Stimulated activated CD8-positive, alpha-beta memory T cell treated with anti-CD3 and anti-CD28 coated beads, Interleukin-4, amount 100 ng/mL, for 48 hours (primary cell): ENCODE measurements around the gene CLDN20.
"Not testable (repeated sequence)": the region's sequence is repeated elsewhere in the genome, so short reads cannot be mapped to it uniquely, and the experiment has no call there.

Experiments used
- DNase-seq: peaks from one replicate; pipeline ENCODE4 v3.0.0-alpha.2; 2020

Gene CLDN20, protein sequence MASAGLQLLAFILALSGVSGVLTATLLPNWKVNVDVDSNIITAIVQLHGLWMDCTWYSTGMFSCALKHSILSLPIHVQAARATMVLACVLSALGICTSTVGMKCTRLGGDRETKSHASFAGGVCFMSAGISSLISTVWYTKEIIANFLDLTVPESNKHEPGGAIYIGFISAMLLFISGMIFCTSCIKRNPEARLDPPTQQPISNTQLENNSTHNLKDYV

DNA sequence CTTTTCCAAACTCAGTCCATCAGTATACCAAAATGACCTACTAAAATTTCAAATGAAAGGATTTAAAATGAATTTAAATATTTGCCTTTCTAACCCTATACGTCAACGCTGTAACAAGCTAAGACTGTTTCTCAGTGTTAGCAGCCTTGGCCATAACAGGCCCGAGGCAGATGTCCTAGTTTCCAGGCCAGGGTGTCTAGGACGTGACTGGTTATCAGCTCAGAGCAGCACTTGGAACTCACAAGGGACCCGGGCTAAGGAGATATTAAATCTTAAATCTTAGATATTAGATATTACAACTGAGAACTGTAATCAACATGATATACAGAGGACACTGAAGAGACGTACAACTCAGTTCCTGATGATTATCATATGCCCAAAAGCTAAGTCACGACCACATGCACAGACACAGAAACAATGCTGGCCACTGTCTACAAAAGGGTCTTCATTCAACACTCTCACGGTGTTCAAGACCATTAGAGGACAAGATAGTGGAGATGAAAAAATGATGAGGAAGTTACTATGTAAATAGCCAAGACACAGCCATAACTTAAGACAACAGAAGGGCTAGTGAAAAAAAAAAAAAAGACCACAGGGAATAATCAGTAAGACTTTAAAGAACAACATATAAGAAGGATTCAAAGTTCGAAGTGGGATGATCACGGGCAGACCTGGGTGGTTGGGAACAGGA, at the start of gene CLDN20:
Gene CLDN20, plus strand, starts transcription at position 641 of the 691 bp plus-strand sequence. CDS start 11,707 bp downstream, outside the sequence.
- no peak for DNase-seq

DNA sequence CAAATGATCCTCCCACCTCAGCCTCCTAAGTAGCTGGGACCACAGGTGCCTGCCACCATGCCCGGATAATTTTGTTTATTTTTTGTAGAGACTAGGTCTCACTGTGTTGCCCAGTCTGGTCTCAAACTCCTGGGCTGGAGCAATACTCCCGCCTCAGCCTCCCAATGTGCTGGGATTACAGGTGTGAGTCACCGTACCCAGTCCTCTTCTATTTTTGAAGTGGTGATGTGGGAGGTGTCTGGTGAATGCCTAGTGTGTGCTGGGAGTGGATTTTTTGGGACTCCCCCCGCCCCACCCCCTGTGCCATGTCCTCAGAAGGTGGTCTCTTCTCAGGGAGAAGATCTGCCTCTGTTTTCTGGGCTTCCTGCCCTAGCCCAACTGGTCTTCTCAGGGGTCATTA, 47.9 kb upstream of the CLDN20 start:
- DNase-seq = no peak

DNA sequence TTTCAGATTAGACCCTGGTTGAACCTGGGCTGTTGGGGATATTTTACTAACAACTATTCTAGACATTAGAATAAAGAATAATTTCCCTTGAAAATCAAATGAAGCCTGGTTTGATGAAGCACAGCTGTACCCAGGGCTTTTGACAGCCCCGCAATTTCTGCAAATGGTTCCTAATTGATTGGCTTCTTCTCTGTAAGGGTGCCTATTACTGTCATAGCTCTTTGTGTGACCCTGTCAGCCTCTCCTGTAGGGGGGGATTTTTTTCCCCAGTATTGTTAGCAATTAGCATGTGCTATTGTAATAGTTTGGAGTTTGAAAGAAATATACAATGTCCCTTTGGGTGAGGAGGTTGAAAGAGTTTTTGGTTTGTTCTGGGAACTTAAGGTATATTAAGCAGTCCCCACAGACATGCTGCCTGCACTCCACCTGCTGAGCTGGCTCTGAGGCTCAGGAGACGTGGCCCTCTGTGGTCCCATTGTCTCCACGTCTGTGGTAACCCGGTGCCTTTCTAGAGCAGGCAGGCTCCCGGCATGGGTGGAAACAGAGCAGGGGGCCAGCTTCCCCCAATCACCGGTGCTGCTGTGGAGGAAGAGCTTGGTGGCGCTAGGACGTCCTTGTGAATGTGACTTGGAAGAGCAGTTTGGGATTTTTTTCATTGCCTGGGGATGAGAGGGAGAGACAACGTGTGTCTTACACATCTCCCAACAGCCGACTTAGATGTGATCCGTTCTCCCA, 47.3 kb upstream of the CLDN20 start:
- no peak for DNase-seq

DNA sequence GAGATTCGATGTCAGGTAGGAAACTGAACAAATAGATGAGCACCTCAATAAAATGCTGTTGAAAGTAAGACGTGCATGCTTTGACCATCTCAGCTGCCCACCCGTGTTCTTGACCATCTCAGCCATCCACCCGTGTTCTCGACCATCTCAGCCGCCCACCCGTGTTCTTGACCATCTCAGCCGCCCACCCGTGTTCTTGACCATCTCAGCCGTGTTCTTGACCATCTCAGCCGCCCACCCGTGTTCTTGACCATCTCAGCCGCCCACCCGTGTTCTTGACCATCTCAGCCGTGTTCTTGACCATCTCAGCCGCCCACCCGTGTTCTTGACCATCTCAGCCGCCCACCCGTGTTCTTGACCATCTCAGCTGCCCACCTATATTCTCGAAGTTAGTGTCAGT, 45.1 kb upstream of the CLDN20 start:
- not testable (repeated sequence) for DNase-seq

DNA sequence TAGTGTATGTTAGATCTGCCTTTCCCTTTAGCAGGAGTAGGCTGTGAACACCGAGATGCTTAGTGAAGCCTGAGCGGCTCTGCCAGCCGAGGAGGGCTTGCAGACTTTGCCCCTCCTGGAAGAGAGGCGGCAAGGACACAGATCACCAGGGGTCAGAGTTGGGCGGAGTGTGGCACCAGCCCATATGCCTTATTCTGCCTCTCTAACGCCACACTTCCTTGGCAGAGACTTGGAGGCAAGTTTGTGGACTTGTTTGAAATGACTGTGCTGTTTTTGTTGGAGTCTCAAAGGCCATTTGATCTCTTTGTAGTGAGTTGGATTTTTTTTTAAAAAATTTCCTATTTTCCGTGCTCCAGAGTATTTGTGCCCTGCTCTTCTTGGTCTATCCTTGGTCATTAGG, 44.5 kb upstream of the CLDN20 start:
- no peak for DNase-seq

DNA sequence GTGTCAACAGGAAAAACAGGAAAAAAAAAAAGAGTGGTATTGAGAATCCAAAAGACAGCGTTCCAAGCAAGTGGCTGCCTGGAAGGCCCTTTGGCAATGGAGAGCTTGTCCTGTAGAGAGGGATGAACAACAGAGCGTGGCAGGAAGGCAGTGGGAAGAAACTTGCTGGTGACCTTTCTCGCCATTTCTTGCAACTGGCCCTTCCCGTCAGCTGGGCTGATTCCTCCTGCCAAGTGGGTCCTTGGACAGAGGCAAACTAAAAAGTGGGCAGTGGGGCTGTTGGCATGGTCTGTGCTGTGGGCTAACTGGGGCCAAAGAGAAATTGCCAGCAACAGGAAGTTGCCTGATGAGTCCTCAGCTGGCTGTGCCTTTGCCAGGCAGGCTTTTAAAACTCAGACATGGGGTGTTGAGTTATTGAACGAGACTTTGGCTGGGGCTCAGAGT, 43.9 kb upstream of the CLDN20 start:
- no peak for DNase-seq

DNA sequence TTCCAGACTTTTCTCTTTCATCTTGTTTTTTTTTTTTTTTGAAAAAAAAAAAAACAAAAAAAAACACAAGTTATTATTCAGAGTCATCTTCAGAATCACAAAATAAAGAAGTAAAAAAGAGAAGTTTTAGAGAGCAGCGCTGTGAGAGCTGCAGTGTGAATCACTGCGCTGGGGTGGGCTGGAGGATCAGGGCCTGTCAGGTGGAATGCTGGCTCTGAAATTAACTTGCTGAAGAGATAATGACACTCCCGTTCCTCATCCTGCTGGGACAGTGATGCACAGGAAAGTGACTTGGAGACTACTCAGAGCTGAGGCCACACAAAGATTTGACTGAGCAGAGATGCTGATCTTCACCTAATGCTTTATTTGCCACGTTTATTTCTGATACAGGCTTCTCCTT, 42.7 kb upstream of the CLDN20 start:
- DNase-seq = no peak

DNA sequence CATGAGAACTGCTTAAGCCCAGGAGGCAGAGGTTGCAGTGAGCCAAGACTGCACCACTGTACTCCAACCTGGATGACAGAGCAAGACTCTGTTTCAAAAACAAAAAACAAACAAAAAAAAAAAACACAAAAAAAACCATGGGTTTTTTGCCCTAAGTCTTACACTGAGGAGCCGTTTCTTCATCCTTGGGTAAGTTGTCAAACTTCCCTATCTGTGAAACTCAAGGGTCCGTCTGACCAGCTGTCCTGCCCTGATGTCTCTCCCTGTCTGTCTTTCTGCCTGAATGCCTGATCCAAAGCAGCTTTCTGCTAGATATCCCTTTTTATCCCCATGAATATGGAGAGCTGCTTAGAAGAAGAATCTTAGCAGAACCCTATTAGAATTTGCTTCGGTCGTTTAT, 41.3 kb upstream of the CLDN20 start:
- DNase-seq = no peak

DNA sequence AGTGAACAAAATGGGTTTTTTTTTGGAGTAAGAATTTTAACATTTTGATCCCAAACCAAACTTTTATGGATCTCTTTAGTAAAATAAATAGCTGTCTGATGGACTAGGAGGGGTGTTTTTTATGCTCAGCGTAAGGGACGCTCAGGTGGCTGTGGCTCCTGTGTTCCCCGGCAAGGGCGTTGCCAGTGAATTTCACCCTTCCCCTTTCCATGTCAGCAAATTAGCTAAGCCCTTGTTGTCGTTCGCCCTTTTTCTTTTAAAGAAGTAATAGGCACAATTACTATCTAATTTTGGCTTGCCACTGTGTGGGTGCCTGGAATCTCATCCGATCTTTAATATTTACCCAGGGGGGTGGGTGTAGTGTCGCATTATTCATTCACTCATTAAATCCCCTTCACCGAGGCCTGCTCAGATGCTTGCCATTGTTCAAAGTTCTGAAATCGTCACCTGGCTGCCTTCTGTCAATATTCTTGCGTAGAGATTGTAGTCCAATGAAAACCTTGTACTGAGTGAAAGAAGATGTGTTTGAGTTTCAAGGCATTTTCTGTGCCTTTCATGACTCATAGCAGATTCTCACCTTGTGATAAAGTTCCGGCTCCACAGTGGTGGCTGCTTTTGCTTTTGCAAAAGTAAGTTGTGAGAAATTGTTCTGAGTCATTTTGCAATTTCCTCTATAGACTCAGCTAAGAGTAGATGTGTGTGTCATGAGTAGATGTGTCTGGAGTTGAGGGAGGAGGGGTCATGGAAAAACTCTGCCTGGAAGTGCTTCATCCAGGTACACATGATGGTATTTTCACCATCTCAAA, 40.0 kb upstream of the CLDN20 start:
- peak; percentile 62 for DNase-seq

DNA sequence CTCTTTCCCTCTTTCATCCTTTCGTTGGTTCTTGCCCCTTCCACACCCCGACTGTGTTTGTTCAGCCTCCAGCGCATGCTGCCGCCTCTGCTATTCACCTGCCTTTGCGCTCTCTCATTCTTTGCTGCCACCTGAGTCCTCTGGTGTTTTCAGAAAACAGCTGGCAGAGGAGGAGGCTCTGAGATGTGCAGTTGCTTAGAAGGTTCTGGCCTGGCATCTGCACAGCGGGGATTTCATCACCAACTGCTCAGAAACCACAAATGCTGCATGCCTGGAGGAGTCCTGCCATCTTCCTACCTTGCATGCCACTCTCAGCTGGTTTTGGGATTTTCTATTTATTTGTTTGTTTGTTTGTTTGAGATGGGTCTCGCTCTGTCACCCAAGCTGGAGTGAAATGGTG, 39.2 kb upstream of the CLDN20 start:
- DNase-seq = no peak

DNA sequence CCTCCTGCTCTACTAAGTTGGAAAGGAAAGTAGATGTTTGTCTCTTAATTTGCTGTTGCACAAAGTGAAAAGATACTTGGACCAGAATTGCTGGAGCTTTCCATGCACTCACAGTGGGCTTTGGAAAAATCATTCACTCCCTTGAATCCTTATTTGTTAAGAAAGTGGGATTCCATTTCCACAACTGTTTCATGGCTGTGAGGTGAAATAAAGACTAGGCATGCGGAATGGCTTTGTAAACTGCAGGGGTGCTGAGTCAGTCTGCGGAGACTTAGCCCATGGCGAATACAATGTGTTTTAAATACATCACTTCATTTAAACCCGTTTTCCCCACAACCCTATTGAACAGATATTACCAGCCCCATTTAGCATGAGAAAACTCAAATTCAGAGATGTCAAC, 36.8 kb upstream of the CLDN20 start:
- DNase-seq = no peak

DNA sequence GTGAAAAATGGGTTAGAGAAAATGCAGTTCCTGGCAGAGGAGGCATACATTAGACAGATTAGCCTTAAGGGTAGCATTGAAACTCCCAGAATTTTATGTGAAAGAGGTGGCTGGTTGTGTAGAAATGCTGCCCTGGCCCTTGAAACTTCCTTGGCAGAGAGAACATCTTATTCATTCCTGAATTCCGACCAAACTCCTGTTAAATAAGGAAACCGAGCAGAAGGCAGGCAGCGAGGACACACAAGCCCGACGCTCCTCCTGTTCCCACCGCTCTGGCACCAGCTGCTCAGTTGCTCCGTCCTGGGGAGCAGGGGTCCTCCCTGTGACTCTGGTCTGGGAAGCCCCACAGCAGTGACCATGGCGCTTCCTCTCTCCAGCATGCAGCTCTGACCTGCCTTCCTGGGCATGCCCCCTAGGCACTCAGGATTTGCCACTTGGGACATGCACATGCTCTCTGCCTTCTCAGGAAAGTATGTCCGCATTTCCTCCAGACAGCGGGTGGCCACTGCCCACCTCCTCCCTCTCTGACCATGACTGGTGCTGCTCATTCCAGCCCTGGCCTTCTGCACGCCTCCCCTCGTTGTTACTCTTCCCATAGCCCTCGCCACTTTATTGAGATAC, 35.2 kb upstream of the CLDN20 start:
- no peak for DNase-seq

DNA sequence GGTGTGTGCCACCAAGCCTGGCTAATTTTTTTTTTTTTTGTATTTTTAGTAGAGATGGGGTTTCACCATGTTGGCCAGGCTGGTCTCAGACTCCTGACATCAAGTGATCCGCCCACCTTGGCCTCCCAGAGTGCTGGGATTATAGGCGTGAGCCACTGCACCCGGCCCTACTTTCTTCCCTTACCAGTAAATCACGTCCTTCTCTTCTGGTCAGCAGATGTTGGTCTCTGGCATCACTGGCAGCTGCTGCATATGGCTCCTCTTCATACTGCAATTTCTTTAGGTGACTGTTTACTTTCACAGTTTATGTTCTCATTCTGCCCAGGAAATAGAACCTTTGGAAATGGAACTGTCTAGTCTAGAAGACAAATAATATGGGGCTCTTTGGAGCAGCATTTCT, 32.8 kb upstream of the CLDN20 start:
- not testable (repeated sequence) for DNase-seq

DNA sequence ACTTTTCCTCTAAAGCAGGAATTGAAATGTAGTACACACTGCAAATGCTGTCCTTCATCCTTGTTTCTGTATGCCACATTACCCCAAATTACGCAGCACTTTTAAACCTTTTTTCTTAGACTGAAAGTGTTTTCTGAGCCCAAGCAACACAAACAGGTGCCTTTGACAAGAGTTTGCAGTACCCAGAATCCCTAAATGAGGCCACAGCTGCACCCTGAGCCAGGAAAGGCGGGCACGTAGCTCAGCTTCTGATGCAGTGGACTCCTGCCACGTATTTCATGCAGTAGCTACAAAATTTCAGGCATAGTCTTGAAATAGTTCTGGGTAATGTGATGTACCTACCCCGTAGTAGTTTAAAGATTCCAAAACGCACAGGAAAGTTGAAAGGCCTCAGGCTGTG, 31.0 kb upstream of the CLDN20 start:
- DNase-seq = no peak

DNA sequence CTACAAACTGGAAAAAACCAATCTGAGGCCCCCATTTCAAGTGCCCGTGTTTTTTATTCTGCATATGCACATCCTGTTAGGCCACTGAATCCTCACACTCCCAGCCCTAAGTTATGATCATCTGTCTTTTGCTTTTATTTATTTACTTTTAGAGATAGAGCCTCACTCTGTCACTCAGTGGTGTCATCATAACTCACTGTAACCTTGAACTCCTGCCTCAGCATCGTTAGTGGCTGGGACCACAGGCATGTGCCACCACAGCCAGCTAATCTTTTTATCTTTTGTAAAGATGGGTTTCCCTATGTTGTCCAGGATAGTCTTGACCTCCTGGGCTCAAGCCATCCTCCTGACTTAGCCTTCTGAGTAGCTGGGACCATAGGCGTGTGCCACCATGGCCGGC, 29.6 kb upstream of the CLDN20 start:
- DNase-seq = no peak

DNA sequence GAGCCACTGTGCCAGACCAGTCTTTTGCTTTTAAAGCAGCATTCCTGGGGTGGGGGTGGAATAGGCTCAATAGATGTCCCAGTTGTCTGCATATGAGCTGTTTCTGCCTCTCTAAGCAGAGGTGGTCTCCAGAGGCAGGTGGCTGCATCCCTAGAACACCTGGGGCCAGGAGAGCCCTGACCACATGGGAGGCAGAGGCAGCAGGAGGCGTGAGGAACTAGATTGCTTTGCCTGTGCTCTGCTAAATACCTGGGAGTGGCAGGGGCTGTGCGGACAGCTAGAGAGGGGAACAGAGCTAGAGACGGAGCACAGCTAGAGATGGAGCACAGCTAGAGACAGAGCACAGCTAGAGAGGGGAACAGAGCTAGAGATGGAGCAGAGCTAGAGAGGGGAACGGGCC, 29.1 kb upstream of the CLDN20 start:
- DNase-seq = no peak

DNA sequence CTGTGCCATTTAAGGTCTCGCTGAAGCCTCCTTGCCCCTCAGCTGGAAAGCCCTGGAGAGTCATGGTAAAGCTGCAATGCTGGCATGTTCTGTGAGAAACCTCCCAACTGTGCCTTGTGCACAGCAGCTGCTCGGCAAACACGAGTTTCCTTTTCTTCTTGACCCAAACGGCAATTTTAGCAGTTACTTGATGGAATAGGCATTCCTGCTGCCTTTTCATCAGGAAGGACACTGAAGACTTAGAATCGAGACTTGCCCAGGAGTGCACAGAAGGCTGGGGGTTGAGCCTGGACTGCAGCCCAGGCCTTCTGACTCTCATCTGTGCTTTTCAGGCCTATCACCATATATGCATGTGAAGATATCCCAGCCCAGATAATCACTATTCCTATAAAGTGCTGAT, 28.7 kb upstream of the CLDN20 start:
- DNase-seq = no peak

DNA sequence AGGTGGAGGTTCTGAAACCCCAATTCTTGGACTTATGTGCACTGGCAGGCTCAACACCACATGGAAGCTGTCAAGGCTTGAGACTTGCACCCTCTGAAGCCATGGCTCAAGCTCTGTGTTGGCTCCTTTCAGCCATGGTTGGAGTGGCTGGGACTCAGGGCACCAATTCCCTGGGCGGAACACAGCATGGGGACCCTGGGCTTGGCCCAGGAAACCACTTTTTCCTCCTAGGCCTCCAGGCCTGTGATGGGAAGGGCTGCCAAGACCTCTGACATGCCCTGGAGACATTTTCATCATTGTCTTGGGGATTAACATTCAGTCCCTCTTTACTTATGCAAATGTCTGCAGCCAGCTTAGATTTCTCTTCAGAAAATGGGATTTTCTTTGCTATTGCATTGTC, 26.2 kb upstream of the CLDN20 start:
- no peak for DNase-seq

DNA sequence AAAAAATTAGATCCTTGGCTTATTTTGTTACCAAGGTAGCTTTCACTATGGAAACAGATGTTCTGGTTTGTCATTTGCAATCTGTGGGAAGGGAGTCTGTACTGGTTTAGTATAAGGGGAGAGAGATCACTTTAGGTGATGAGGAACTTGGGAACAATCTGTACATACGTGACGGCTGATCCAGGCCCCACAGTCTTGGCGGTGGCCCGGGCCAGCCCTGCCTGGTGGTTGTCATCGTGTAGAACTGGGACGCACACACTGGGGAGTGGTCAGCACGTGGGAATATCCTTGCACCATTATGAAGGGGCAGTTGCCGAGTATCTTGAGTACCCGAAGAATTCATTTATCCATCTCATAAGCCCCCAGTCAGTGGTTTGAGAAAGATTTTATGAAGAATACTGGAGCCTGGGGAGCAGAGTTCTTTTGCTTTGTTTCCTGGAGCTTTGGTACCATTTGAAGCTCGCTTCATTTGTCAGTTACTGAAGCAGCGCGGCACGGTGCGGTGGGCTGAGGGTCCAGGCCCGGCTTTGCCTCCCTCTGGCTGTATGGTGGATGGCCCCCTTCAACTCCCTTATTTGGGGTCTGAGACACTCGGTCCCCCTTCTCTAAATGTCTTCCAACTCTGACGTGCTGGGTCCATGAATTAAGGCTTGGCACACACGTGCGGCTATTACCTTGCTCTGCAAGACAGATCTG, 22.8 kb upstream of the CLDN20 start:
- no peak for DNase-seq

DNA sequence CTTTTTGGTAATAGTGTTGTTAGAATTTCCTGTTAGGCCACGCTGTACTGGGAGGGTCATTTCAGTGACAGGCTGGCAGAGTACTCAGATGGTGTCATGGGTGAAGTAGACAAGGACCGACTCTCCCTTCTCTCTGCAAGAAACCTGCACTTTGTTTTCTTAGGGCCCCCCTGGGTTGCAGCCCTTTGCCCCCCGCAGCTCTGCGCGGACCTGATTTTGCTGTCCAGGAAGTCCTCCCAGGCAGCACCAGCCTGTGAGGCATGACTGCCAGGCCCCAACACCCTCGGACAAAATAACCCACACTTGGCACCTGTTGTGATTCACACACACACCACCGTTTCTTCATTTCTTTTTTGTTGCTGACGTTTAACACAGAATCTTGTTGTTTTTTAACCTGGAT, 21.8 kb upstream of the CLDN20 start:
- DNase-seq = no peak

DNA sequence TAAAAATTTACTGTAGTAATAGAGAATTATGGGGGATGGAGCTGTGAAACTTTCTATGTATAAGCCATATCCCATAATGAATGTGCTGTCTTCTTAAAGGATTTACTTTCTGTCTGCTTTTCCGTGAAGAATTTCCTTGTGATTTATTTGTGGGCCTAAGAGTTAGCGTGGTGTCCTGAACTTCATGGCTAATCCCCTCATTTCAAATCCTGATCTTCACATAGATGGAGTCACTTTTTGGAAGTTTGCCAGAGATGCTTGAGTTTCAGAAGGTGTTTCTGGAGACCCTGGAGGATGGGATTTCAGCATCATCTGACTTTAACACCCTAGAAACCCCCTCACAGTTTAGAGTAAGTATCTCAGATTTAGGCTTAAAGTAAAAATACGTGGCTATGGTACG, 19.4 kb upstream of the CLDN20 start:
- no peak for DNase-seq

DNA sequence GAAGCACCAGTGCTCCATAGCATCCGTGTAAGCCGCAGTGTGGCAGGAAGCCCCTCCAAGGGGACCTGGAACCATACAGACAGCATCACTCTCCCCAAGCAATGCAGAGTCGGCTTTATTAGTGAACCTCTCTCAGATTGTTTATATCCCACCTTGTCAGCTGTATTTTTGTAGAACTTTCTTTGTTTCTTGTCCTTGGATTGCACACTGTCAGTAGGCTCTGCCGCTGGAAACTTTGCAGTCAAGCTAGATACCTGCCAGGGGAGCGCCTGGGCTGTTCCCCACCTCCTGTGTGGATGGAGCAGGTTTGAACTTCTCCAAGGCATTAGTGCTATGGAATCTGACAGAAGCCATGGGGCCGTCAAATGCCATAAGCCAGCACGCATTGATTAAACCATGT, 18.6 kb upstream of the CLDN20 start:
- DNase-seq = no peak
